Measurements from ENCODE around the gene EFR3B. TPM values are rescaled to one million over a fixed set of nuclear protein-coding genes. Genes with fewer than 3 reads are reported as not detected.

EFR3B gene
- total RNA-seq, 1 experiment from 2014 or later: 7.0 TPM

DNA sequence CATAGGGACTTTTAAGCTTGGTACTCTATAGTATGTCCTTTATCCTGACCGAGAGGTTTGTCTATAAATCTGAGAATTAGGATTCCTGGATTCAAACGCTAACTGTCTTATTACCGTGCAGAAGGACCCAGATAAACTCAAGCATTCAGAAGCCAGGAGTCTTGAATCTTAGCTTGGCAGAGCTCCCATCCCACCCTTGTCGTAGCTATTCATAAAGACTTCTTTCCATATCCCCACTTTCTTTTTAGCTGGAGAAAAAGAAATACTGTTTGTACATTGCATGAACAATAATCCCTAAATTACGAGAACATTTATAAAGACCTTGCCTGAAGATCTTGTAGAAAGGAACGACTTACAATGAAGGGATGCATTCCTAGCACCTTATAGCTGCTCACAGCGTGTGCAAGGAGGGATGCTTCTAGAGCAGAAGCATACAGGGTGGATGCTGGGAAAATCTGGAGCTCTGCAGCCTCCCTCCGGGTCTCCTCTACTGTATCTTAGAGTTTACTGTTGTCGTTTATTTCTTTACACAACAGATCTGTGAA, 13.6 kb downstream of the EFR3B start:
- no peaks in the 10 kb centered on the region for H3K27me3 Mint-ChIP-seq (ENCODE audit: low read depth)
- Histone ChIP-seq H3K4ac (ENCODE audit: low read depth, low read length) (no peak overlapping the region), H3K23me2 (ENCODE audit: insufficient read length, low read depth, low read length, poor library complexity, severe bottlenecking) (no peaks in the 10 kb centered on the region), H3K27me3 (ENCODE audit: insufficient read depth, low read length) (no peaks in the 10 kb centered on the region), H3K79me1 (ENCODE audit: insufficient read depth, low read depth, low read length, poor library complexity, severe bottlenecking) (no peaks in the 10 kb centered on the region), H4K91ac (ENCODE audit: insufficient read length, low read depth, low read length) (no peak overlapping the region), H3K79me2 (ENCODE audit: insufficient read depth, low read length) (no peaks in the 10 kb centered on the region), H2BK5ac (ENCODE audit: insufficient read length, low read length) (no peak overlapping the region), H4K5ac (ENCODE audit: insufficient read length, low read depth, low read length) (no peak overlapping the region), H3K4me1 (ENCODE audit: insufficient read depth, low read length) (no peaks in the 10 kb centered on the region), H3K56ac (ENCODE audit: insufficient read length, low read depth, low read length) (no peak overlapping the region), H3K27ac (ENCODE audit: insufficient read length, low read depth, low read length) (no peak overlapping the region), H2BK15ac (ENCODE audit: low read depth, low read length) (no peak overlapping the region), H2BK20ac (ENCODE audit: low read depth, low read length, poor library complexity, severe bottlenecking) (no peak overlapping the region), H2BK120ac (ENCODE audit: low read depth, low read length, poor library complexity, severe bottlenecking) (no peak overlapping the region), H3K4me2 (ENCODE audit: insufficient read depth, insufficient read length, low read length) (no peak overlapping the region), H3K18ac (ENCODE audit: insufficient read length, low read depth, low read length) (no peak overlapping the region), H4K20me1 (ENCODE audit: control insufficient read depth, insufficient read depth, insufficient read length) (no peaks in the 10 kb centered on the region), H3K23ac (ENCODE audit: insufficient read length, low read depth, low read length) (no peak overlapping the region), H3K9me3 (ENCODE audit: control insufficient read depth, low read depth, low read length) (no peaks in the 10 kb centered on the region), H3T11ph (ENCODE audit: low read length) (no peak overlapping the region), H3K14ac (ENCODE audit: insufficient read depth, low read length) (no peak overlapping the region), H4K8ac (replicated peaks; ENCODE audit: insufficient read length, low read depth, low read length) (no peak overlapping the region), H3K9ac (ENCODE audit: extremely low read depth, insufficient read length, low read length) (no peak overlapping the region), H2AK5ac (ENCODE audit: insufficient read length, low read length) (no peak overlapping the region), H2BK12ac (ENCODE audit: insufficient read length, low read depth, low read length) (no peak overlapping the region), H2AFZ (ENCODE audit: low read length) (no peak overlapping the region)
- no peak for DNase-seq
- no CpG with 5 or more reads among the region's 9 CpGs for WGBS (ENCODE audit: extremely low coverage, insufficient read length, low lambda C conversion rate)
- no peak overlapping the region for H3K27ac Mint-ChIP-seq
- TF ChIP-seq CTCF (conservative IDR thresholded peaks at IDR 0.05): no peak
- no peaks in the 10 kb centered on the region for H3K9me3 Mint-ChIP-seq
- H3K4me1 Mint-ChIP-seq: peaks cover 6% of the 10 kb centered on the region in 2 experiments
- H3K4me3 Mint-ChIP-seq: no peak overlapping the region
- no peaks in the 10 kb centered on the region for H3K36me3 Mint-ChIP-seq (ENCODE audit: insufficient read depth in 1 of 3, low read depth in 3 of 3)
